PFSK-1 (cell line): ENCODE data around the gene NUP37. TPM values are rescaled to one million over a fixed set of nuclear protein-coding genes. Genes with fewer than 3 reads are reported as not detected.

Experiments used
- FOXP2 ChIP-seq: optimal IDR thresholded peaks from 2 replicates; pipeline ENCODE3; 2011; ENCODE audit warnings: borderline replicate concordance, control low read depth, inconsistent platforms; ENCODE audit not compliant: insufficient read depth; ENCODE audit errors: extremely low read length, extremely low read depth
- POLR2AphosphoS5 ChIP-seq: IDR thresholded peaks from 2 replicates; pipeline ENCODE4 v1.6.1; 2012; ENCODE audit warnings: low read depth, mild to moderate bottlenecking, control low read depth, low read length, moderate library complexity
- REST ChIP-seq, 2 experiments: IDR thresholded peaks; 2 replicates each; pipeline versions ENCODE4 v1.6.1 to v1.8.0; 2011 to 2012; ENCODE audit warnings: low read depth in 2 of 2, low read length in 2 of 2, control low read depth in 1 of 2, inconsistent platforms in 1 of 2, mild to moderate bottlenecking in 1 of 2, moderate library complexity in 1 of 2; ENCODE audit not compliant: insufficient read depth in 1 of 2
- SIN3A ChIP-seq: IDR thresholded peaks from 2 replicates; pipeline ENCODE4 v1.6.1; 2012; ENCODE audit warnings: mild to moderate bottlenecking, low read length, moderate library complexity, borderline replicate concordance; ENCODE audit not compliant: insufficient read depth
- TAF1 ChIP-seq: IDR thresholded peaks from 2 replicates; pipeline ENCODE4 v1.6.1; 2012; ENCODE audit warnings: low read length, control low read depth, borderline replicate concordance; ENCODE audit not compliant: insufficient read depth
- polyA plus RNA-seq: library from polyadenylated mRNA; unstranded; fragments of >200 nt; gene quantifications from one replicate; pipeline ENCODE4 v1.2.1, GENCODE V29; 2012; ENCODE audit warnings: low read depth, missing spikeins; ENCODE audit not compliant: insufficient read length

The NUP37 gene
- polyA plus RNA-seq: 18.6 TPM

DNA sequence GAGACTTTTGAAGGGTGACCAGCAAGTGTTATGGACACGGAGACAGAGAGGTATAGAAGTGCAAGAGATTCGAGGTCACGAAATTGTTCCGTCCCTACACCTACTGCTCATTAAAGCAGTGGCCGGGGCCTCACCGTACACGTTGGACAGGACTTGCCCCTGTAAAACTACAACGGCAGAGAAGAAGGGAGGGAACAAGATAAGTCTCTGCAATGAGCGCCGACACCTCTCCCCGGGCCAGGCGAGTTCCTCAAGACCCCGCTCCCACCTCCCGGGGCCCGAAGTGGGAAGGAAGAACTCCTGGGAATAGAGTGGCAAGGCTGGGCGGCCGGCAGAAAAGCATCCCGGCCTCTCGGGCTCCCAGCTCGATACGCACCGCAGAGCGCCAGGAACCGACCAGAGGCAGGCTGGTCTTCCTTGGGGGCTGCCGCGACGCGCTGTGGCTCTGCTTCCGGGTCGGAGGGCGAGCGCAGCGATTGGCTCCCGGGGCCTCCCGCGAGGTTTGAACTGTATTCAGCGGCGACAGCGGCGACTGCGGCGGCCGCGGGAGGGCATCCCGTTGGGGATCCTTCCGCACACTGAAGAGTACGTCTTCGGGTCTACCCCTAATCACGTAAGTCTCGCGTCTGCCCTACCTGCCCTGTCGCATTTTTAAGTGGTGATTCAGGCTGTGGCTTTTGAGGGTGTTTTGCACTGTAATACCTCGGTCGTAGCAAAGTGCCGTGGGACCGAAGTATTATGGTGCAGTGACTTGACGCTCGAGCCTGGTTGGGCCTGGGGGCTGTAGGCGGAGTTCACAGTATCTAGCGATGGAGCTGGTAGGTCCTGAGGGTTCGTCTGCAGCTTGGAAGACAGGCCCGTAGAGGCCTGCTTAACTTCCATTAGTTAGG, at the start of gene NUP37, which contains the start of gene PARPBP:
TSS of gene NUP37 (minus strand) at position 441 of the 890 bp plus-strand sequence. CDS start 1,596 bp downstream, outside the sequence.
TSS of gene PARPBP (plus strand) at position 510 of the 890 bp plus-strand sequence. CDS start 3,706 bp downstream, outside the sequence.
- TF ChIP-seq REST (IDR thresholded peaks at IDR 0.05; ENCODE audit: insufficient read depth in 1 of 2, low read depth in 2 of 2, low read length in 2 of 2): no peak; a peak in 1 of 4 replicates
- peak; percentile 86 for TF ChIP-seq TAF1
- peak; percentile 97 for TF ChIP-seq POLR2AphosphoS5
- peak; percentile 72 for TF ChIP-seq FOXP2
- peak; percentile 94; the same call in 1 of the 2 replicates for TF ChIP-seq SIN3A

DNA sequence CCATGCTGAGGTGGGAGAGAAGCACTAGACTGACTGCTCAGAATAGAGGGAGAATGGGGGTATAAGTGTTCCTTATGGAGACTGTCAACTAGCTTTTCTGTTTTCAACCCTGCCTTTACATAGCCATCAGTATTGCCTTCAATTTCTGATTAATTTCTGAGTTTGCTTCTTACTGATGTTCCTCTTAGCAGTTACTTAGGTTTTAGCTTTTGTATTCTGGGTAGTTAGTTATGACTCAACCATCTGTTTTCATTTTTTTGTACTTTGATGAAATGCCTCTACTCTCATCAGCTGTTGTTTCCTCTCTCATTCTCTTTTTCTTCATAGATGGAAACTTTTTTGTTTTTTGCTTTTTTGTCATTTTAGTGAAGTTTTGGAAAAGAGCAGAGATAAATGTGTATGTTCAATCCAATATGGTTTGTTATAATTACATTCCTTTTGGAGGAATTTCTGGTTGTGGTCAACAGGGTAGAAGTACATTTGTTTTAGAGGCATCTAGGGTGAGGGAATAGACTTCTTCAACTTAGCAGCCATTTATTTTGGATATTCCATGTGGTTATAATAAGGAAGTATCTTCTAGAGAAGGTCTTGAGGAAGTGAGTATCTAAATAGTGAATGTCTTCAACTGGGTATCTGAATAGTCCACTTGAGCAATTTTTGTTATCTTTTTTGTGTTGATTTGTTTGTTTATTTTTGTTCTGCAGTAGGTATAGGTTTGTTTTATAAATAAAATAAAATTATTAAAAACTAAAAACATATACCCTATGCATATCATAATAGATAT, 48.1 kb upstream of the NUP37 start:
- no peak for TF ChIP-seq FOXP2
- TF ChIP-seq SIN3A: no peak
- no peak for TF ChIP-seq REST (IDR thresholded peaks at IDR 0.05; ENCODE audit: insufficient read depth in 1 of 2, low read depth in 2 of 2, low read length in 2 of 2)
- no peak for TF ChIP-seq POLR2AphosphoS5
- TF ChIP-seq TAF1: no peak

DNA sequence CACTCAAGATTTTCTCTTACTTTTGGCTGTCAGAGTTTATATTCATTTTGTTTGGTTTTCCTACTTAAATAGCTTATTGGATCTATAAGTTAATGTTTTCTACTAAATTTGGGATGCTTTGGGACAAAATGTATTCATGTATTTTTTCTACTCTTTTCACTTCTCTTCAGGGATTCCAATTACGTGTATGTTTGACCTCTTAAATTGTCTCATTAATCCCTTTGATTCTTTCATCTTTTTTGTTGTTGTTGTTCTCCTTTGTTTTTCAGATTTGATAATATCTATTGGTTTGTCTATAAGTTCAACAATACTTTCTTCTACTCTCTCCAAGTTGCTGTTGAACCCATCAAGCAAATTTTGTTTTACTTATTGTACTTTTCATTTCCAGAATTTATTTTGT, 43.5 kb upstream of the NUP37 start:
- TF ChIP-seq REST (IDR thresholded peaks at IDR 0.05; ENCODE audit: insufficient read depth in 1 of 2, low read depth in 2 of 2, low read length in 2 of 2) (no peak), POLR2AphosphoS5 (no peak), FOXP2 (no peak), TAF1 (no peak), SIN3A (no peak)

GRCh38 chr12:102144221-102144620, 24.3 kb upstream of the NUP37 start:
- TF ChIP-seq POLR2AphosphoS5 (no peak), FOXP2 (no peak), SIN3A (no peak), TAF1 (no peak), REST (IDR thresholded peaks at IDR 0.05; ENCODE audit: insufficient read depth in 1 of 2, low read depth in 2 of 2, low read length in 2 of 2) (no peak)
